Erythroblast (primary cell): Measurements from ENCODE around the gene BSPRY.

ENCODE experiments used
- GATA1 ChIP-seq: IDR thresholded peaks from 2 replicates; pipeline ENCODE4 v1.6.1; 2011; ENCODE audit warnings: low read depth, mild to moderate bottlenecking, control low read depth, low read length, moderate library complexity
- POLR2A ChIP-seq: IDR thresholded peaks from 2 replicates; pipeline ENCODE4 v1.6.1; 2011; ENCODE audit warnings: mild to moderate bottlenecking, low read length

- no peak for TF ChIP-seq POLR2A
- TF ChIP-seq GATA1 = no peak
Measured at GRCh38 chr9:113315231-113315630, 34.1 kb upstream of the BSPRY start.
